ENCODE results near the gene NECAP2. TPM values are rescaled to one million over a fixed set of nuclear protein-coding genes. Genes with fewer than 3 reads are reported as not detected.

NECAP2 gene
- total RNA-seq (100 to 1,000 TPM in 6 of 7 donors, 10 to 100 TPM in 1; 98.8 to 150 (median 122) TPM), polyA plus RNA-seq (100 to 1,000 TPM in 1 of 3 donors, 10 to 100 TPM in 2; 59.7 to 105 (median 78.6) TPM)
- long read RNA-seq, donor 1, transcript NECAP2-211 (2 exons, 550 nt), result minor isoform, 12 of 71 reads
- long read RNA-seq, donor 1, transcript NECAP2-201 (8 exons, 2,070 nt), result major isoform, 16 of 71 reads
- long read RNA-seq, donor 1, partial matches to known transcripts, result 35 of 71 reads
- long read RNA-seq, donor 1, other reads (novel, unspliced or antisense), result 5 of 71 reads
- long read RNA-seq, donor 2, transcript NECAP2-201 (8 exons, 2,070 nt), result major isoform, 20 of 54 reads
- long read RNA-seq, donor 2, transcript NECAP2-211 (2 exons, 550 nt), result minor isoform, 5 of 54 reads
- long read RNA-seq, donor 2, partial matches to known transcripts, result 16 of 54 reads
- long read RNA-seq, donor 2, other reads (novel, unspliced or antisense), result 12 of 54 reads

GRCh38 chr1:16440470-16441281 lies at the start of gene NECAP2:
TSS of gene NECAP2 (plus strand) at chr1:16440724. CDS start at chr1:16440762, 38 bp downstream.
- peak; percentile 99 for DNase-seq
- Histone ChIP-seq H3K4me1 (peaks cover 25 to 67% (median 49%) of the 10 kb centered on the region in 6 donors), H3K36me3 (peaks cover 0 to 39% (median 26%) of the 10 kb centered on the region in 6 donors), H3K27me3 (replicated peaks in 1 of 7) (no peaks in the 10 kb centered on the region), H3K4me3 (peak within 1 kb of the TSS; percentile 68 to 99 (median 97)), H3K27ac (peak within 1 kb of the TSS; percentile 84 to 96 (median 94)), H3K9me3 (no peaks in the 10 kb centered on the region)
- intact Hi-C loops (cut with DNase I; ENCODE audit: low total_unique reads), result no loop called here
- TF ChIP-seq CTCF (IDR thresholded peaks at IDR 0.05 in 8 of 11, conservative IDR thresholded peaks at IDR 0.05 in 3 of 11) (peak; percentile 83 to 94 (median 91)), POLR2AphosphoS5 (IDR thresholded peaks at IDR 0.05) (peak; percentile 93 to 95 (median 94)), POLR2A (IDR thresholded peaks at IDR 0.05) (peak in 1 of 3 donors; percentile 10)
- 0 to 1% (median 1%) methylated on average over 40 to 68 of the region's 68 CpGs for WGBS, 5 donors

DNA sequence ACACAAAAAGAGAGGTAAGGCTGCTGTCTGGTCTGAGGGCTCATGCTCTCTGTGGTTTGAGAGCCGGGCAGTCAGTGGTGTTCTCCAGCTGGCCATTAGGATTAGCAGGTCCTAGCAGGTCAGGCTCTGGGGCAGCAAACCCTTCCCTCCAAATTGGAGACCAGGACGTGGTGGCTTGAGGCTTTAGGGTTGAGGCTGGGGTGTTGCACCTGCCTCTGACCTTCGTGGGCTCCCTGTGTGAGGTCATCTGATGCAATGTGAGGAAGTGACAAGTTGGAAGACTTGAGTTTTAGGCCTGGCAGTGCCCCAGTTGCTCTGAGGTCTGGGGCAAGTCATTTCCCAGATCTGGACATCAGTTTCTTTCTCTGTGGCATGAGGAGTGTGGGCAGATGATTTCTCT lies 49.1 kb upstream of the NECAP2 start:
- Histone ChIP-seq H3K27ac (peak overlapping the region in 7 of 8 donors; percentile 22 to 74 (median 39)), H3K4me1 (peaks cover 42 to 95% (median 73%) of the 10 kb centered on the region in 6 donors), H3K36me3 (peaks cover 0 to 54% (median 35%) of the 10 kb centered on the region in 6 donors), H3K9me3 (no peaks in the 10 kb centered on the region), H3K4me3 (no peak overlapping the region), H3K27me3 (replicated peaks in 1 of 7) (no peaks in the 10 kb centered on the region)
- WGBS, 5 donors, result 29 to 43% (median 33%) methylated on average over 3 of the region's 3 CpGs
- TF ChIP-seq POLR2A (IDR thresholded peaks at IDR 0.05) (no peak), POLR2AphosphoS5 (IDR thresholded peaks at IDR 0.05) (peak in 1 of 3 donors; percentile 17), CTCF (IDR thresholded peaks at IDR 0.05 in 8 of 11, conservative IDR thresholded peaks at IDR 0.05 in 3 of 11) (no peak)
- DNase-seq, result no peak
- intact Hi-C loops (cut with DNase I; ENCODE audit: low total_unique reads), result no loop called here

GRCh38 chr1:16392740-16393569 lies 47.6 kb upstream of the NECAP2 start:
- H3K27me3 ChIP-seq (replicated peaks in 1 of 7), result no peaks in the 10 kb centered on the region
- peak overlapping the region in 5 of 8 donors; percentile 25 to 74 (median 57) for H3K27ac ChIP-seq
- intact Hi-C loops (cut with DNase I; ENCODE audit: low total_unique reads), result no loop called here
- H3K36me3 ChIP-seq, result peaks cover 0 to 67% (median 46%) of the 10 kb centered on the region in 6 donors
- TF ChIP-seq POLR2A (IDR thresholded peaks at IDR 0.05) (no peak), CTCF (IDR thresholded peaks at IDR 0.05 in 8 of 11, conservative IDR thresholded peaks at IDR 0.05 in 3 of 11) (no peak), POLR2AphosphoS5 (IDR thresholded peaks at IDR 0.05) (peak in 2 of 3 donors; percentile 43 to 58)
- 68 to 86% (median 82%) methylated on average over 13 to 21 of the region's 21 CpGs for WGBS, 5 donors
- H3K9me3 ChIP-seq, result no peaks in the 10 kb centered on the region
- H3K4me1 ChIP-seq, result peaks cover 32 to 95% (median 70%) of the 10 kb centered on the region in 6 donors
- DNase-seq, result no peak
- no peak overlapping the region for H3K4me3 ChIP-seq
